H1 (cell line): ENCODE results near the gene PHF1.
A peak's percentile ranks its signal among the peaks of the same experiment; 100 is the strongest.

Source experiments
- ATF2 ChIP-seq: IDR thresholded peaks from 2 replicates; pipeline ENCODE4 v1.6.1; 2012; ENCODE audit warnings: low read length, inconsistent platforms
- CREB1 ChIP-seq: IDR thresholded peaks from 2 replicates; pipeline ENCODE4 v1.6.1; 2012; ENCODE audit warnings: inconsistent platforms
- CTCF ChIP-seq, 3 experiments: IDR thresholded peaks; 1 replicate in 2 of 3; 2 replicates in 1 of 3; pipeline versions ENCODE4 v1.5.1 to v1.6.1; 2011; ENCODE audit warnings: low read length in 3 of 3, mild to moderate bottlenecking in 3 of 3, inconsistent platforms in 2 of 3, low read depth in 1 of 3, moderate library complexity in 1 of 3; ENCODE audit not compliant: insufficient read depth in 1 of 3; ENCODE audit errors: control extremely low read depth in 1 of 3
- EZH2 ChIP-seq: fragments of 200-600 bp; sonication (generic); IDR thresholded peaks from 2 replicates; pipeline ENCODE4 v1.7.1; 2012; ENCODE audit warnings: low read depth, mild to moderate bottlenecking, moderate library complexity, low read length, inconsistent platforms; ENCODE audit not compliant: severe bottlenecking
- KDM4A ChIP-seq: IDR thresholded peaks from one replicate; pipeline ENCODE4 v1.7.1; 2012; ENCODE audit warnings: low read depth, mild to moderate bottlenecking, moderate library complexity, low read length, inconsistent platforms; ENCODE audit not compliant: severe bottlenecking
- NRF1 ChIP-seq: IDR thresholded peaks from 2 replicates; pipeline ENCODE4 v1.6.1; 2011; ENCODE audit warnings: mild to moderate bottlenecking, low read depth, low read length, improper control_type of control experiment
- POLR2A ChIP-seq, 2 experiments: IDR thresholded peaks; 1 replicate in 1 of 2; 2 replicates in 1 of 2; pipeline ENCODE4 v1.6.1; 2011; ENCODE audit warnings: low read depth in 2 of 2, low read length in 2 of 2, mild to moderate bottlenecking in 2 of 2; ENCODE audit errors: control extremely low read depth in 1 of 2
- POLR2AphosphoS5 ChIP-seq: IDR thresholded peaks from 2 replicates; pipeline ENCODE4 v1.6.1; 2011; ENCODE audit warnings: low read depth, low read length
- RAD21 ChIP-seq, 2 experiments: IDR thresholded peaks in 1 of 2; conservative IDR thresholded peaks in 1 of 2; 2 replicates each; pipeline ENCODE4 v1.6.1; 2011; ENCODE audit warnings: low read depth in 2 of 2, low read length in 2 of 2, improper control_type of control experiment in 1 of 2, inconsistent platforms in 1 of 2, mild to moderate bottlenecking in 1 of 2, moderate library complexity in 1 of 2
- RFX5 ChIP-seq: IDR thresholded peaks from 2 replicates; pipeline ENCODE4 v1.6.1; 2011; ENCODE audit warnings: low read depth, low read length, improper control_type of control experiment, borderline replicate concordance
- SP2 ChIP-seq: IDR thresholded peaks from 2 replicates; pipeline ENCODE4 v1.6.1; 2012; ENCODE audit warnings: mild to moderate bottlenecking, low read length, inconsistent platforms
- SP4 ChIP-seq: IDR thresholded peaks from 2 replicates; pipeline ENCODE4 v1.6.1; 2012; ENCODE audit warnings: low read length, inconsistent platforms

GRCh38 chr6:33433544-33434191 is 22.9 kb downstream of the PHF1 start:
- TF ChIP-seq CTCF (IDR thresholded peaks at IDR 0.05; ENCODE audit: control extremely low read depth in 1 of 3, insufficient read depth in 1 of 3, low read depth in 1 of 3, low read length in 3 of 3), result no peak
- TF ChIP-seq RFX5, result no peak
- no peak for TF ChIP-seq EZH2
- TF ChIP-seq NRF1, result no peak
- no peak for TF ChIP-seq ATF2
- 0 out of 2 replicates have a peak, but pooled peaks have one; percentile 25 for TF ChIP-seq SP4
- no peak for TF ChIP-seq KDM4A
- no peak for TF ChIP-seq RAD21 (IDR thresholded peaks at IDR 0.05 in 1 of 2, conservative IDR thresholded peaks at IDR 0.05 in 1 of 2; ENCODE audit: low read depth in 2 of 2, low read length in 2 of 2)
- TF ChIP-seq POLR2A (IDR thresholded peaks at IDR 0.05; ENCODE audit: control extremely low read depth in 1 of 2, low read depth in 2 of 2, low read length in 2 of 2), result no peak; a peak in 1 of 3 replicates
- no peak for TF ChIP-seq SP2
- TF ChIP-seq CREB1, result peak; percentile 59; the same call in 1 of the 2 replicates
- TF ChIP-seq POLR2AphosphoS5, result peak; percentile 62
